ENCODE results near the gene TSBP1.
A peak's percentile ranks its signal among the peaks of the same experiment; 100 is the strongest.

TSBP1 gene

GRCh38 chr6:32371803-32372202 lies at the start of gene TSBP1:
Gene TSBP1, minus strand, starts transcription at chr6:32371903. Its CDS starts 197 bp downstream, at chr6:32371706.
- DNase-seq (ENCODE audit: low read depth): no peak
- H3K4me3 ChIP-seq (ENCODE audit: low read depth, low read length): no peak within 1 kb of the TSS
- in situ Hi-C loops (cut with HindIII; ENCODE audit: low sequenced_read_pairs): no loop called here
- TF ChIP-seq CTCF (IDR thresholded peaks at IDR 0.05; ENCODE audit: low read depth, low read length, missing control alignments): no peak

- no peak for DNase-seq (ENCODE audit: low read depth)
- H3K4me3 ChIP-seq (ENCODE audit: low read depth, low read length): no peak overlapping the region
- in situ Hi-C loops (cut with HindIII; ENCODE audit: low sequenced_read_pairs): no loop called here
- TF ChIP-seq CTCF (IDR thresholded peaks at IDR 0.05; ENCODE audit: low read depth, low read length, missing control alignments): no peak
Measured at GRCh38 chr6:32416036-32416435, 44.3 kb upstream of the TSBP1 start.

GRCh38 chr6:32415521-32416019 lies 43.9 kb upstream of the TSBP1 start:
- in situ Hi-C loops (cut with HindIII; ENCODE audit: low sequenced_read_pairs): no loop called here
- no peak overlapping the region for H3K4me3 ChIP-seq (ENCODE audit: low read depth, low read length)
- peak; percentile 100 for TF ChIP-seq CTCF (IDR thresholded peaks at IDR 0.05; ENCODE audit: low read depth, low read length, missing control alignments)
- DNase-seq (ENCODE audit: low read depth): peak; percentile 42

- no peak overlapping the region for H3K4me3 ChIP-seq (ENCODE audit: low read depth, low read length)
- TF ChIP-seq CTCF (IDR thresholded peaks at IDR 0.05; ENCODE audit: low read depth, low read length, missing control alignments): peak; percentile 96
- in situ Hi-C loops (cut with HindIII; ENCODE audit: low sequenced_read_pairs): no loop called here
- peak; percentile 46 for DNase-seq (ENCODE audit: low read depth)
Measured at GRCh38 chr6:32413427-32414047, 41.8 kb upstream of the TSBP1 start.

- in situ Hi-C loops (cut with HindIII; ENCODE audit: low sequenced_read_pairs): no loop called here
- no peak for DNase-seq (ENCODE audit: low read depth)
- no peak for TF ChIP-seq CTCF (IDR thresholded peaks at IDR 0.05; ENCODE audit: low read depth, low read length, missing control alignments)
- H3K4me3 ChIP-seq (ENCODE audit: low read depth, low read length): no peak overlapping the region
Measured at GRCh38 chr6:32411566-32412327, 40.0 kb upstream of the TSBP1 start.

GRCh38 chr6:32410906-32411305 lies 39.2 kb upstream of the TSBP1 start:
- no peak for TF ChIP-seq CTCF (IDR thresholded peaks at IDR 0.05; ENCODE audit: low read depth, low read length, missing control alignments)
- DNase-seq (ENCODE audit: low read depth): no peak
- in situ Hi-C loops (cut with HindIII; ENCODE audit: low sequenced_read_pairs): no loop called here
- no peak overlapping the region for H3K4me3 ChIP-seq (ENCODE audit: low read depth, low read length)

Data from astrocyte of the cerebellum (primary cell).